Measurements from ENCODE around the gene ZG16B. TPM values are rescaled to one million over a fixed set of nuclear protein-coding genes. Genes with fewer than 3 reads are reported as not detected.

Gene ZG16B
- polyA plus RNA-seq, 3 donors from 2014 or later, result 1.2 to 3.9 (median 1.5) TPM

- peaks cover 0 to 4% (median 4%) of the 10 kb centered on the region in 3 donors for H3K27me3 Mint-ChIP-seq (ENCODE audit: low read depth in 3 of 3)
- peaks cover 9 to 10% of the 10 kb centered on the region in 2 donors for H3K4me1 Mint-ChIP-seq
- H3K36me3 Mint-ChIP-seq, result peaks cover 0 to 10% (median 0%) of the 10 kb centered on the region in 3 donors
- DNase-seq, result no peak
- peaks cover 0 to 7% (median 4%) of the 10 kb centered on the region in 6 donors for H3K9me3 Mint-ChIP-seq
- no peak overlapping the region for H3K4me3 Mint-ChIP-seq
- H3K27ac Mint-ChIP-seq, result no peak overlapping the region
Measured at GRCh38 chr16:2852003-2852730, 22.1 kb downstream of the ZG16B start.

GRCh38 chr16:2852731-2853507 is 22.8 kb downstream of the ZG16B start:
- peaks cover 0 to 10% (median 0%) of the 10 kb centered on the region in 3 donors for H3K36me3 Mint-ChIP-seq
- peaks cover 0 to 7% (median 4%) of the 10 kb centered on the region in 6 donors for H3K9me3 Mint-ChIP-seq
- DNase-seq, result no peak
- H3K4me3 Mint-ChIP-seq, result no peak overlapping the region
- peaks cover 0 to 4% (median 4%) of the 10 kb centered on the region in 3 donors for H3K27me3 Mint-ChIP-seq (ENCODE audit: low read depth in 3 of 3)
- H3K4me1 Mint-ChIP-seq, result peaks cover 10 to 13% of the 10 kb centered on the region in 2 donors
- H3K27ac Mint-ChIP-seq, result no peak overlapping the region

GRCh38 chr16:2853531-2854073 is 23.5 kb downstream of the ZG16B start:
- no peak overlapping the region for H3K27ac Mint-ChIP-seq
- peaks cover 10 to 13% of the 10 kb centered on the region in 2 donors for H3K4me1 Mint-ChIP-seq
- H3K9me3 Mint-ChIP-seq, result peaks cover 0 to 7% (median 4%) of the 10 kb centered on the region in 6 donors
- no peak for DNase-seq
- H3K4me3 Mint-ChIP-seq, result no peak overlapping the region
- H3K36me3 Mint-ChIP-seq, result peaks cover 0 to 10% (median 0%) of the 10 kb centered on the region in 3 donors
- H3K27me3 Mint-ChIP-seq (ENCODE audit: low read depth in 3 of 3), result peaks cover 0 to 4% (median 4%) of the 10 kb centered on the region in 3 donors

- H3K4me3 Mint-ChIP-seq, result no peak overlapping the region
- peaks cover 10 to 13% of the 10 kb centered on the region in 2 donors for H3K4me1 Mint-ChIP-seq
- peak overlapping the region in 1 of 6 donors; percentile 4 for H3K27ac Mint-ChIP-seq
- peaks cover 0 to 5% (median 0%) of the 10 kb centered on the region in 3 donors for H3K27me3 Mint-ChIP-seq (ENCODE audit: low read depth in 3 of 3)
- no peak for DNase-seq
- H3K36me3 Mint-ChIP-seq, result peaks cover 0 to 10% (median 0%) of the 10 kb centered on the region in 3 donors
- H3K9me3 Mint-ChIP-seq, result peaks cover 0 to 7% (median 4%) of the 10 kb centered on the region in 6 donors
Measured at GRCh38 chr16:2854700-2855309, 24.7 kb downstream of the ZG16B start.

- Mint-ChIP-seq H3K27me3 (ENCODE audit: low read depth in 3 of 3) (peaks cover 0 to 3% (median 0%) of the 10 kb centered on the region in 3 donors), H3K4me3 (no peak overlapping the region), H3K27ac (peak overlapping the region in 2 of 6 donors; percentile 14 to 61), H3K9me3 (peaks cover 0 to 7% (median 4%) of the 10 kb centered on the region in 6 donors), H3K36me3 (peaks cover 0 to 10% (median 0%) of the 10 kb centered on the region in 3 donors), H3K4me1 (peaks cover 11 to 13% of the 10 kb centered on the region in 2 donors)
- DNase-seq, result no peak
Measured at GRCh38 chr16:2855536-2855935, 25.4 kb downstream of the ZG16B start.

- peaks cover 11 to 13% of the 10 kb centered on the region in 2 donors for H3K4me1 Mint-ChIP-seq
- peak overlapping the region in 4 of 5 donors; percentile 15 to 72 (median 24) for H3K4me3 Mint-ChIP-seq
- H3K9me3 Mint-ChIP-seq, result peaks cover 0 to 7% (median 5%) of the 10 kb centered on the region in 6 donors
- peaks cover 0 to 10% (median 0%) of the 10 kb centered on the region in 3 donors for H3K36me3 Mint-ChIP-seq
- peak overlapping the region in 3 of 6 donors; percentile 24 to 75 (median 67) for H3K27ac Mint-ChIP-seq
- H3K27me3 Mint-ChIP-seq (ENCODE audit: low read depth in 3 of 3), result peaks cover under 1 to 3% (median 2%) of the 10 kb centered on the region in 3 donors
- DNase-seq, result peak in 1 of 3 donors; percentile 20
Measured at GRCh38 chr16:2856061-2856670, 26.1 kb downstream of the ZG16B start.

GRCh38 chr16:2856686-2857450 is 26.8 kb downstream of the ZG16B start:
- Mint-ChIP-seq H3K27me3 (ENCODE audit: low read depth in 3 of 3) (peaks cover 2 to 4% (median 3%) of the 10 kb centered on the region in 3 donors), H3K27ac (peak overlapping the region in 1 of 6 donors; percentile 24), H3K4me3 (peak overlapping the region in 4 of 5 donors; percentile 19 to 72 (median 42)), H3K9me3 (peaks cover 0 to 7% (median 6%) of the 10 kb centered on the region in 6 donors), H3K36me3 (peaks cover 0 to 10% (median 0%) of the 10 kb centered on the region in 3 donors), H3K4me1 (peaks cover 11 to 13% of the 10 kb centered on the region in 2 donors)
- DNase-seq, result no peak

GRCh38 chr16:2857451-2858244 is 27.5 kb downstream of the ZG16B start, which contains the start of gene PRSS22:
PRSS22 (minus strand) TSS chr16:2858170; CDS start chr16:2858104, 66 bp downstream.
- Mint-ChIP-seq H3K27ac (peak within 1 kb of the TSS in 5 of 6 donors; percentile 58 to 93 (median 84)), H3K9me3 (peaks cover 0 to 7% (median 6%) of the 10 kb centered on the region in 6 donors), H3K4me1 (peaks cover 11 to 13% of the 10 kb centered on the region in 2 donors), H3K4me3 (peak within 1 kb of the TSS; percentile 78 to 93 (median 90)), H3K36me3 (peaks cover 0 to 10% (median 0%) of the 10 kb centered on the region in 3 donors), H3K27me3 (ENCODE audit: low read depth in 3 of 3) (peaks cover 2 to 3% (median 3%) of the 10 kb centered on the region in 3 donors)
- no peak for DNase-seq

GRCh38 chr16:2858245-2859025 is 28.3 kb downstream of the ZG16B start:
- peaks cover 0 to 7% (median 6%) of the 10 kb centered on the region in 6 donors for H3K9me3 Mint-ChIP-seq
- H3K4me1 Mint-ChIP-seq, result peaks cover 11 to 13% of the 10 kb centered on the region in 2 donors
- peaks cover 2 to 3% (median 3%) of the 10 kb centered on the region in 3 donors for H3K27me3 Mint-ChIP-seq (ENCODE audit: low read depth in 3 of 3)
- no peak overlapping the region for H3K27ac Mint-ChIP-seq
- no peak for DNase-seq
- H3K36me3 Mint-ChIP-seq, result peaks cover 0 to 10% (median 0%) of the 10 kb centered on the region in 3 donors
- H3K4me3 Mint-ChIP-seq, result peak overlapping the region in 3 of 5 donors; percentile 39 to 90 (median 90)

- Mint-ChIP-seq H3K4me3 (no peak overlapping the region), H3K27me3 (ENCODE audit: low read depth in 3 of 3) (peaks cover 2 to 3% (median 3%) of the 10 kb centered on the region in 3 donors), H3K27ac (no peak overlapping the region), H3K36me3 (peaks cover 0 to under 1% (median 0%) of the 10 kb centered on the region in 3 donors), H3K9me3 (peaks cover 0 to 3% (median 0%) of the 10 kb centered on the region in 6 donors), H3K4me1 (peaks cover 6 to 10% of the 10 kb centered on the region in 2 donors)
- no peak for DNase-seq
Measured at GRCh38 chr16:2859686-2860265, 29.7 kb downstream of the ZG16B start.

All from immature natural killer cell (primary cell).